ENCODE measurements around the gene VSTM2B.

DNA sequence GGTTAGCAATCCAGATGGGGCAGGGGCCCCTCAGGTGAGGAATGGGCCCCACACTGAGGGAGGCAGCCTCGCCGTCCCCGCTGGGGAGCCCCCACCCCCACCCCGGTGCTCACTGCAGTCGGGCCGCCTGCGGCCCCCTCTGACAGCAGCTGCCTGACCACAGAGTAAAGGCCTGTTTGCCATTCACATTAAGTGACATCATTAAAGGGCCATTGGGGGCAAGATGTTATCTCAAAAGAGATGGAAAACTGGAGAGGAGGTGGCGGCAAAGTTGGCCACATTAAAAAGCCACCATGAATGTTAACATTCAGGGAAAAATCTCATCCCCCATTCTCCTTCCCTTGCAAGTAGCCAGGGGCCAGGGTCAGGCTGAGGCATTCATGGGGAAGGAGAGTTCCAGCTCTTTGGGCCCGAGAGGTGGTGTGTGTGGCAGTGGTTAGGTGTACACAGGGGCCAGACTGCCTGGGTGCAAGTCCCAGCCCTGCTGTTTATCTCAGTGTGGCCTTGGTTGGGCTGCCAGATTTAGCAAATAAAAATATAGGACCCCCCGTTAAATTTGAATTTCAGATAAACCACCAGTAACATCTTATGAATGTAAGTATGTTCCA, 20.9 kb downstream of the VSTM2B start:
- TF ChIP-seq, protein P1, sequence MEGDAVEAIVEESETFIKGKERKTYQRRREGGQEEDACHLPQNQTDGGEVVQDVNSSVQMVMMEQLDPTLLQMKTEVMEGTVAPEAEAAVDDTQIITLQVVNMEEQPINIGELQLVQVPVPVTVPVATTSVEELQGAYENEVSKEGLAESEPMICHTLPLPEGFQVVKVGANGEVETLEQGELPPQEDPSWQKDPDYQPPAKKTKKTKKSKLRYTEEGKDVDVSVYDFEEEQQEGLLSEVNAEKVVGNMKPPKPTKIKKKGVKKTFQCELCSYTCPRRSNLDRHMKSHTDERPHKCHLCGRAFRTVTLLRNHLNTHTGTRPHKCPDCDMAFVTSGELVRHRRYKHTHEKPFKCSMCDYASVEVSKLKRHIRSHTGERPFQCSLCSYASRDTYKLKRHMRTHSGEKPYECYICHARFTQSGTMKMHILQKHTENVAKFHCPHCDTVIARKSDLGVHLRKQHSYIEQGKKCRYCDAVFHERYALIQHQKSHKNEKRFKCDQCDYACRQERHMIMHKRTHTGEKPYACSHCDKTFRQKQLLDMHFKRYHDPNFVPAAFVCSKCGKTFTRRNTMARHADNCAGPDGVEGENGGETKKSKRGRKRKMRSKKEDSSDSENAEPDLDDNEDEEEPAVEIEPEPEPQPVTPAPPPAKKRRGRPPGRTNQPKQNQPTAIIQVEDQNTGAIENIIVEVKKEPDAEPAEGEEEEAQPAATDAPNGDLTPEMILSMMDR (IDR thresholded peaks at IDR 0.05): no peak
- no peak for TF ChIP-seq EZH2 (IDR thresholded peaks at IDR 0.05)
- TF ChIP-seq EZH2phosphoT487 (IDR thresholded peaks at IDR 0.05): no peak
